ENCODE results near the gene NEDD4L. TPM values are rescaled to one million over a fixed set of nuclear protein-coding genes. Genes with fewer than 3 reads are reported as not detected.

Gene NEDD4L
- total and polyA plus RNA-seq, 4 donors = 10.2 to 20.3 (median 13.2) TPM

- Histone ChIP-seq H3K27me3 (ENCODE audit: control insufficient read depth in 4 of 4, insufficient read depth in 4 of 4, low read length in 3 of 4) (no peaks in the 10 kb centered on the region), H3K27ac (ENCODE audit: low read depth in 1 of 2, low read length in 2 of 2) (peak overlapping the region; percentile 88 to 93), H3K4me1 (ENCODE audit: control insufficient read depth in 4 of 4, insufficient read depth in 4 of 4, low read length in 3 of 4) (peaks cover 3 to 49% (median 20%) of the 10 kb centered on the region in 4 donors), H3K9me3 (ENCODE audit: control insufficient read depth in 4 of 4, low read length in 3 of 4) (peaks cover 0 to 3% (median 0%) of the 10 kb centered on the region in 4 donors), H3K36me3 (ENCODE audit: control insufficient read depth in 4 of 4, insufficient read depth in 3 of 4, low read depth in 1 of 4, low read length in 3 of 4) (no peaks in the 10 kb centered on the region), H3K4me3 (ENCODE audit: low read depth in 1 of 3, low read length in 3 of 3) (no peak overlapping the region), H3K9ac (ENCODE audit: low read depth in 1 of 2, low read length in 2 of 2) (peak overlapping the region in 1 of 2 donors; percentile 55)
- TF ChIP-seq CTCF (IDR thresholded peaks at IDR 0.05; ENCODE audit: low read depth, low read length, missing input control) (no peak), HNF4A (conservative IDR thresholded peaks at IDR 0.05) (no peak), REST (IDR thresholded peaks at IDR 0.05) (no peak)
- DNase-seq (ENCODE audit: low spot score) = no peak
- WGBS = 98% methylated on average over 4 of the region's 4 CpGs
Observed at GRCh38 chr18:58418361-58418760, 374.3 kb downstream of the NEDD4L start.

GRCh38 chr18:58419587-58420199 is 375.7 kb downstream of the NEDD4L start:
- TF ChIP-seq SP1 (IDR thresholded peaks at IDR 0.05) (no peak), GABPA (IDR thresholded peaks at IDR 0.05 in 1 of 2, conservative IDR thresholded peaks at IDR 0.05 in 1 of 2) (no peak), REST (IDR thresholded peaks at IDR 0.05) (no peak), EGR1 (IDR thresholded peaks at IDR 0.05; ENCODE audit: low read depth in 2 of 2) (no peak), HNF4A (conservative IDR thresholded peaks at IDR 0.05) (no peak), RAD21 (IDR thresholded peaks at IDR 0.05) (no peak), HNF4G (IDR thresholded peaks at IDR 0.05) (no peak), MAX (IDR thresholded peaks at IDR 0.05) (no peak), YY1 (IDR thresholded peaks at IDR 0.05) (no peak)
- no peak for DNase-seq (ENCODE audit: low spot score)
- H3K4me1 ChIP-seq (ENCODE audit: control insufficient read depth in 4 of 4, insufficient read depth in 4 of 4, low read length in 3 of 4) = peaks cover 2 to 40% (median 13%) of the 10 kb centered on the region in 4 donors
- no peak overlapping the region for H3K27ac ChIP-seq (ENCODE audit: low read depth in 1 of 2, low read length in 2 of 2)
- 71% methylated on average over 4 of the region's 4 CpGs for WGBS
- H3K4me3 ChIP-seq (ENCODE audit: low read depth in 1 of 3, low read length in 3 of 3) = no peak overlapping the region
- H3K9me3 ChIP-seq (ENCODE audit: control insufficient read depth in 4 of 4, low read length in 3 of 4) = peaks cover 0 to 3% (median 0%) of the 10 kb centered on the region in 4 donors
- no peak overlapping the region for H3K9ac ChIP-seq (ENCODE audit: low read depth in 1 of 2, low read length in 2 of 2)
- no peaks in the 10 kb centered on the region for H3K27me3 ChIP-seq (ENCODE audit: control insufficient read depth in 4 of 4, insufficient read depth in 4 of 4, low read length in 3 of 4)
- no peaks in the 10 kb centered on the region for H3K36me3 ChIP-seq (ENCODE audit: control insufficient read depth in 4 of 4, insufficient read depth in 3 of 4, low read depth in 1 of 4, low read length in 3 of 4)

All from liver (tissue), 9 donors.